ENCODE measurements around the gene CXXC5. TPM values are rescaled to one million over a fixed set of nuclear protein-coding genes. Genes with fewer than 3 reads are reported as not detected.

Gene CXXC5
- total and polyA plus RNA-seq, 2 experiments from 2014 or later = 70.4 to 122 TPM

- Histone ChIP-seq H3K27ac (no peak overlapping the region), H3K4me1 (ENCODE audit: low read depth) (peaks cover 25% of the 10 kb centered on the region)
- DNase-seq (ENCODE audit: low read depth in 1 of 2, low spot score in 1 of 2) = peak; percentile 80 to 83
Observed at GRCh38 chr5:139633295-139634027, 14.7 kb upstream of the CXXC5 start.

GRCh38 chr5:139634028-139634325 is 14.2 kb upstream of the CXXC5 start:
- H3K4me3 ChIP-seq = no peak overlapping the region
- no peak overlapping the region for H3K27ac ChIP-seq
- H3K4me1 ChIP-seq (ENCODE audit: low read depth) = peaks cover 27% of the 10 kb centered on the region
- H3K36me3 ChIP-seq = no peaks in the 10 kb centered on the region
- TF ChIP-seq CTCF (IDR thresholded peaks at IDR 0.05; ENCODE audit: low read depth, low read length) = no peak
- DNase-seq (ENCODE audit: low read depth in 1 of 2, low spot score in 1 of 2) = no peak
- H3K27me3 ChIP-seq = no peaks in the 10 kb centered on the region
- no peaks in the 10 kb centered on the region for H3K9me3 ChIP-seq (ENCODE audit: low read depth)

More at GRCh38 chr5:139633295-139634027, 14.7 kb upstream of the CXXC5 start:
- TF ChIP-seq CTCF (IDR thresholded peaks at IDR 0.05; ENCODE audit: low read depth, low read length) = peak; percentile 95
- no peak overlapping the region for H3K4me3 ChIP-seq
- no peaks in the 10 kb centered on the region for H3K27me3 ChIP-seq
- H3K9me3 ChIP-seq (ENCODE audit: low read depth) = no peaks in the 10 kb centered on the region
- H3K36me3 ChIP-seq = no peaks in the 10 kb centered on the region

DNA sequence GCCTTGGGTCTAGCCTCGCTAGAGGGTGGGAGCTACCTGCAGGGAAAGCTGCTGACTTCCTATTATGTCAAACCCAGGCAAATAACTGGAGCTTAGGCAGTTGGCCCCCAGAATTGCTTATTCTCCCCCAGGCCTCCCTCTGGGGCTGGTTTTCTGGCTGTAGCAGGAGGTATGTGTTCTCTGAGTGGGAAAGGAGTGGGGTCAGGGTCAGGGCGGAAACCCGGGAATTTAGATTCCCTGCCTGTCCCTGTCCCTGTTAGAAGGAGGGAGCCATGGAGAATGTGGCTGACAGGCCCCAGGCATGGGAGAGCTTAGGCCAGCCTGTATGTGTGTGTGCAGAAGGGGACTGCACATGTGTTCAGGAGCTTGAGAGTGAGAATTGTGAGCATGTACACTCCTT is 13.6 kb upstream of the CXXC5 start:
- H3K27me3 ChIP-seq = no peaks in the 10 kb centered on the region
- H3K9me3 ChIP-seq (ENCODE audit: low read depth) = no peaks in the 10 kb centered on the region
- no peak for TF ChIP-seq CTCF (IDR thresholded peaks at IDR 0.05; ENCODE audit: low read depth, low read length)
- no peak overlapping the region for H3K4me3 ChIP-seq
- H3K4me1 ChIP-seq (ENCODE audit: low read depth) = peaks cover 27% of the 10 kb centered on the region
- no peak overlapping the region for H3K27ac ChIP-seq
- DNase-seq (ENCODE audit: low read depth in 1 of 2, low spot score in 1 of 2) = no peak
- no peaks in the 10 kb centered on the region for H3K36me3 ChIP-seq

DNA sequence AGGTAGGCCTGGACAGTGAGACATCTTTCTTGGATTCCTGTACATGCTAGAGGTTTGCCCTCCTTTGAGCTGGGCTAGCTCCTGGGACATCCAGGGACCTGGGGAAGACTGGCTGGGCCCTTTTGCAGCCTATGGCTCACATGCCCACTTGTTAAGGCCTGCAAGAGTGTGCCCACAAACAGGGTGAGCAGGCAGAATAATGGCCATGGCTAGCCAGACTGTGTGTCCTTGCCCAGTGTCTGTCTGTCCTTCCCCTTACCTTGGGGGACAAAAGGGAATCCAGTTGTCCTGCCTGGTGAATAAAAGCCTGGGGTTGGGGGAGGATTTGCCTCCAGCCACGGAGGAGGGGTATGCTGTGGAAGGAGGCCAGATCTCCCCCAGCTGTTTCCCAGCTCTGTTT is 13.0 kb upstream of the CXXC5 start:
- H3K36me3 ChIP-seq = no peaks in the 10 kb centered on the region
- no peaks in the 10 kb centered on the region for H3K27me3 ChIP-seq
- H3K9me3 ChIP-seq (ENCODE audit: low read depth) = no peaks in the 10 kb centered on the region
- H3K27ac ChIP-seq = no peak overlapping the region
- no peak overlapping the region for H3K4me3 ChIP-seq
- peaks cover 27% of the 10 kb centered on the region for H3K4me1 ChIP-seq (ENCODE audit: low read depth)
- no peak for DNase-seq (ENCODE audit: low read depth in 1 of 2, low spot score in 1 of 2)
- no peak for TF ChIP-seq CTCF (IDR thresholded peaks at IDR 0.05; ENCODE audit: low read depth, low read length)

DNA sequence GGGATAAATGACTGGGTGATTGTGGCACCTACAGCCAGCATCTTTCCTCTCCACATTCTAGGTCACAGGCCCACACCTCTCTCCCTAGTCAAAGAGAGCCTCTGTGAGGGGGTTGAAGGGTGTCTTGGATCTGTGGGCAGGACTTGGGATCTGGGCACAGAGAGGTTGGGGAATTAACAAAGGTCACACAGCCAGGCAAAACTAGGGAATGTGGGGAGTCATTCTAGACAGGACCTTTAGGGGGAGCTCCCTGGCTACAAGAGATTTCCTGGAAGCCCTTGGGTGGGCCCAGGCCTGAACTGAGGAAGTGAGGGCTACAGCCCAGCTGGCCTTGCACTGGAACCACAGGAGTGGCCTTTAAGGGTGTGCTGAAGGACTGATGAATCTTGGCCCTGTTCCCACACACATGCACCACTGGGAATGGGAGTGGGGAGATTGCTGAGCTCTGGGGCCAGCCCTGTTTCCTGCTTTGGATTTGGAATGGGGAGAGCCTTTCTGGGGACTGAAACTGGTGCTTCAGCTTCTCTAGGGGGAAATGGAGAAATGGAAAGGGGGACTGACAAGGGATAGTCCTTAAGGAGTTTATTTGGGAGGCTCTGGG is 12.4 kb upstream of the CXXC5 start:
- H3K27ac ChIP-seq = peak overlapping the region; percentile 41
- TF ChIP-seq CTCF (IDR thresholded peaks at IDR 0.05; ENCODE audit: low read depth, low read length) = peak; percentile 74

More for the DNA sequence above, 12.4 kb upstream of the CXXC5 start:
- no peaks in the 10 kb centered on the region for H3K36me3 ChIP-seq
- H3K9me3 ChIP-seq (ENCODE audit: low read depth) = no peaks in the 10 kb centered on the region
- H3K27me3 ChIP-seq = no peaks in the 10 kb centered on the region
- DNase-seq (ENCODE audit: low read depth in 1 of 2, low spot score in 1 of 2) = peak; percentile 87 to 97
- H3K4me3 ChIP-seq = no peak overlapping the region
- peaks cover 27% of the 10 kb centered on the region for H3K4me1 ChIP-seq (ENCODE audit: low read depth)

All from cardiac muscle cell (in vitro differentiated cells and primary cell).